ENCODE results near the gene CERS2. TPM values are rescaled to one million over a fixed set of nuclear protein-coding genes. Genes with fewer than 3 reads are reported as not detected.

CERS2 gene
- total and polyA plus RNA-seq, 2 of the 4 experiments (the other 2 are of a cell fraction), result 118 to 127 TPM

- H3K4me1 ChIP-seq (ENCODE audit: control insufficient read depth, insufficient read depth, low read length), result 0 out of 2 replicates have a peak, but pooled peaks cover 1% of the 10 kb centered on the region
- no peak overlapping the region for H4K5ac ChIP-seq (ENCODE audit: low read depth, low read length)
- peak; percentile 63 for DNase-seq
- H3K27me3 ChIP-seq (ENCODE audit: control insufficient read depth, insufficient read depth, low read length), result no peaks in the 10 kb centered on the region
- no peak overlapping the region for H3K23ac ChIP-seq (ENCODE audit: low read depth, low read length)
- H2BK15ac ChIP-seq (ENCODE audit: low read depth, low read length), result no peak overlapping the region
- H2BK120ac ChIP-seq (ENCODE audit: low read depth, low read length), result no peak overlapping the region
- TF ChIP-seq CHD1 (IDR thresholded peaks at IDR 0.05; ENCODE audit: low read depth, low read length) (no peak), MAFK (IDR thresholded peaks at IDR 0.05; ENCODE audit: low read depth, low read length) (no peak), SMC3 (IDR thresholded peaks at IDR 0.05; ENCODE audit: low read depth, low read length) (no peak), CTCF (conservative IDR thresholded peaks at IDR 0.05; ENCODE audit: low read depth, low read length) (no peak), USF2 (IDR thresholded peaks at IDR 0.05; ENCODE audit: low read depth, low read length) (no peak), NFE2L2 (IDR thresholded peaks at IDR 0.05; ENCODE audit: low read depth, low read length) (no peak), MAZ (IDR thresholded peaks at IDR 0.05; ENCODE audit: borderline replicate concordance, low read depth, low read length) (no peak), MXI1 (IDR thresholded peaks at IDR 0.05; ENCODE audit: borderline replicate concordance, low read depth, low read length) (no peak), ELK1 (IDR thresholded peaks at IDR 0.05; ENCODE audit: borderline replicate concordance, low read depth, low read length) (no peak), RFX5 (IDR thresholded peaks at IDR 0.05; ENCODE audit: low read depth, low read length) (no peak), POLR2A (IDR thresholded peaks at IDR 0.05; ENCODE audit: low read depth, low read length) (no peak), CEBPB (IDR thresholded peaks at IDR 0.05; ENCODE audit: low read depth, low read length) (no peak), RAD21 (IDR thresholded peaks at IDR 0.05; ENCODE audit: low read length) (no peak), BHLHE40 (IDR thresholded peaks at IDR 0.05; ENCODE audit: low read depth, low read length) (no peak), RCOR1 (IDR thresholded peaks at IDR 0.05; ENCODE audit: insufficient replicate concordance, low read length) (no peak), FOS (IDR thresholded peaks at IDR 0.05; ENCODE audit: low read depth, low read length) (no peak)
- no peak overlapping the region for H3K56ac ChIP-seq (ENCODE audit: extremely low read depth, insufficient read depth, low read length)
- ChIA-PET CTCF (no interaction called here), POLR2A (ENCODE audit: unreplicated experiment) (no interaction called here)
- 60% methylated on average over 2 of the region's 2 CpGs; no CpG with 5 or more reads in 1 of the 2 experiments for WGBS, 2 experiments (ENCODE audit: extremely low coverage in 2 of 2, insufficient read length in 1 of 2)
- no peaks in the 10 kb centered on the region for H3K36me3 ChIP-seq (ENCODE audit: control insufficient read depth, insufficient read depth, low read length)
- no peak overlapping the region for H3K14ac ChIP-seq (replicated peaks; ENCODE audit: low read depth, low read length)
- no peak overlapping the region for H2BK5ac ChIP-seq (ENCODE audit: low read depth, low read length, poor library complexity, severe bottlenecking)
- peaks cover 1% of the 10 kb centered on the region for H3K9me1 ChIP-seq (ENCODE audit: insufficient read depth, low read length)
- BruUV-seq (replicated peaks), result no TSS peak
- no peak overlapping the region for H3K4me3 ChIP-seq (ENCODE audit: insufficient read depth, low read depth, low read length)
- no peak overlapping the region for H3K18ac ChIP-seq (ENCODE audit: low read depth, low read length)
- H3K9me3 ChIP-seq (ENCODE audit: control insufficient read depth, insufficient read depth, low read length), result no peaks in the 10 kb centered on the region
- no peak overlapping the region for H4K91ac ChIP-seq (ENCODE audit: insufficient read depth, low read depth, low read length)
- H3K9ac ChIP-seq (ENCODE audit: low read depth, low read length), result no peak overlapping the region
- H2AK9ac ChIP-seq (replicated peaks; ENCODE audit: low read depth, low read length, poor library complexity), result no peak overlapping the region
- H3K79me1 ChIP-seq (ENCODE audit: low read depth in 1 of 2, low read length in 2 of 2), result peaks cover 7 to 31% of the 10 kb centered on the region in 2 experiments
- H3K4ac ChIP-seq (ENCODE audit: low read depth, low read length), result no peak overlapping the region
- H4K8ac ChIP-seq (ENCODE audit: low read depth in 2 of 2, low read length in 2 of 2), result no peak overlapping the region
- H2BK20ac ChIP-seq (ENCODE audit: low read depth, low read length), result no peak overlapping the region
- peak; percentile 65 for ATAC-seq (ENCODE audit: low read depth)
- dilution Hi-C loops (cut with HindIII; ENCODE audit: low sequenced_read_pairs, unreplicated experiment) (no loop called here), in situ Hi-C loops (cut with MboI; ENCODE audit: low sequenced_read_pairs) (no loop called here), intact Hi-C loops (cut with micrococcal nuclease) (no loop called here)
- no peak overlapping the region for H3K4me2 ChIP-seq (ENCODE audit: low read depth, low read length)
- H4K20me1 ChIP-seq (ENCODE audit: insufficient read depth, low read length), result no peaks in the 10 kb centered on the region
- H2AFZ ChIP-seq (replicated peaks; ENCODE audit: low read length, poor library complexity), result no peak overlapping the region
- no peak overlapping the region for H3K27ac ChIP-seq (ENCODE audit: insufficient read depth, low read length)
- H2AK5ac ChIP-seq (ENCODE audit: low read depth, low read length), result no peak overlapping the region
These were observed 38.9 kb upstream of the CERS2 start for GRCh38 chr1:151013518-151013917.
